Measurements from ENCODE around the gene ARFGEF2. TPM values are rescaled to one million over a fixed set of nuclear protein-coding genes. Genes with fewer than 3 reads are reported as not detected.

Gene ARFGEF2
- total and polyA plus RNA-seq, 2 donors from 2014 or later: 7.4 to 36.9 TPM

DNA sequence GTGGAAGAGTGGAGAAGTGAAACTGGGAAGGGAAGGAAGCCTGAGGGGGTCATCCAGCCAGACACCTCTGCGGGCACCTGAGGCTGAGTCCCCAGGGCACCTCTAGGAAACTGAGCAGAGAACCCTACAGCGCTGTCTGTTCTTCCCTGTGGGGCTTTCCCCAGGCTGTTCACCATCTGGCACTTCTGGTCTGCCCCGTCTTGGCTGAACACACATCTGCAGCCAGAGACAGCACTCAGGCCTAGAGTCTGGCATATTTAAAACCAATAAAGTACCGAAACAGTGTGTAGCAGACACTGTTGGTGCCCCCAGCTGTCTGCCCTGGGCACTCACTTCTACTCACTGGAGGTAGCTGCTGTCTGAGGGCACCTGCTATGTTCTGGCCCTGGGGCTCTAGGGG lies 9.4 kb upstream of the ARFGEF2 start:
- DNase-seq (no peak), FAIRE-seq (no peak)
- no peak overlapping the region for H3K27ac ChIP-seq (ENCODE audit: low read depth in 2 of 2, low read length in 2 of 2)
- no peaks in the 10 kb centered on the region for H3K27me3 ChIP-seq (ENCODE audit: control insufficient read depth, insufficient read depth, low read length)
- H3K4me1 ChIP-seq (ENCODE audit: control insufficient read depth in 2 of 3, insufficient read depth in 2 of 3, low read depth in 1 of 3, low read length in 3 of 3): no peaks in the 10 kb centered on the region
- H3K9ac ChIP-seq (ENCODE audit: low read length in 3 of 3): no peak overlapping the region
- H3K4me3 ChIP-seq (ENCODE audit: low read length in 3 of 3): no peak overlapping the region
- TF ChIP-seq, protein P1, sequence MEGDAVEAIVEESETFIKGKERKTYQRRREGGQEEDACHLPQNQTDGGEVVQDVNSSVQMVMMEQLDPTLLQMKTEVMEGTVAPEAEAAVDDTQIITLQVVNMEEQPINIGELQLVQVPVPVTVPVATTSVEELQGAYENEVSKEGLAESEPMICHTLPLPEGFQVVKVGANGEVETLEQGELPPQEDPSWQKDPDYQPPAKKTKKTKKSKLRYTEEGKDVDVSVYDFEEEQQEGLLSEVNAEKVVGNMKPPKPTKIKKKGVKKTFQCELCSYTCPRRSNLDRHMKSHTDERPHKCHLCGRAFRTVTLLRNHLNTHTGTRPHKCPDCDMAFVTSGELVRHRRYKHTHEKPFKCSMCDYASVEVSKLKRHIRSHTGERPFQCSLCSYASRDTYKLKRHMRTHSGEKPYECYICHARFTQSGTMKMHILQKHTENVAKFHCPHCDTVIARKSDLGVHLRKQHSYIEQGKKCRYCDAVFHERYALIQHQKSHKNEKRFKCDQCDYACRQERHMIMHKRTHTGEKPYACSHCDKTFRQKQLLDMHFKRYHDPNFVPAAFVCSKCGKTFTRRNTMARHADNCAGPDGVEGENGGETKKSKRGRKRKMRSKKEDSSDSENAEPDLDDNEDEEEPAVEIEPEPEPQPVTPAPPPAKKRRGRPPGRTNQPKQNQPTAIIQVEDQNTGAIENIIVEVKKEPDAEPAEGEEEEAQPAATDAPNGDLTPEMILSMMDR (IDR thresholded peaks at IDR 0.05; ENCODE audit: borderline replicate concordance, extremely low read depth, insufficient read depth): no peak
- intact Hi-C loops (cut with DNase I): no loop called here
- H3K9me3 ChIP-seq (ENCODE audit: control insufficient read depth in 2 of 3, insufficient read depth in 1 of 3, low read length in 3 of 3): no peaks in the 10 kb centered on the region
- H3K36me3 ChIP-seq (ENCODE audit: control insufficient read depth in 2 of 3, insufficient read depth in 3 of 3, low read length in 3 of 3): no peaks in the 10 kb centered on the region

DNA sequence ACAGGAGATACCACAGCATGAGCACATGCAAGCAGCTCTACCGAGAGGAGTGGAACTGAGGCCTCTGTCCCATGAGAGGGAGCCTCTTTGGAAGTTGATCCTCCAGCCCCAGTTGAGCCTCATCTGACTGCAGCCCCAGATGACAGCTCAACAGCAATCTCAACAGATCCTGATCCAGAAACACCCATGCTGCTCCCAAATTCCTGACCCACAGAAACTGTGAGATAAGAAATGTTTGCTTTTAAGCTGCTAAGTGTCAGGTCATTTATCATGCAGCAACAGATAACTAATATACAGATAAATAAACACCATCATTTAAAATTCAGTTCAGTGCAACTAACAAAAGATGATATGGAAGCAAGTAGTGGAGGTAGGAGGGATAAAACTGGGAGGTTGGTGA lies 4.8 kb upstream of the ARFGEF2 start:
- Histone ChIP-seq H3K9ac (ENCODE audit: low read length in 3 of 3) (no peak overlapping the region), H3K4me1 (ENCODE audit: control insufficient read depth in 2 of 3, insufficient read depth in 2 of 3, low read depth in 1 of 3, low read length in 3 of 3) (no peaks in the 10 kb centered on the region), H3K9me3 (ENCODE audit: control insufficient read depth in 2 of 3, insufficient read depth in 1 of 3, low read length in 3 of 3) (no peaks in the 10 kb centered on the region), H3K27ac (ENCODE audit: low read depth in 2 of 2, low read length in 2 of 2) (no peak overlapping the region), H3K27me3 (ENCODE audit: control insufficient read depth, insufficient read depth, low read length) (no peaks in the 10 kb centered on the region), H3K4me3 (ENCODE audit: low read length in 3 of 3) (no peak overlapping the region), H3K36me3 (ENCODE audit: control insufficient read depth in 2 of 3, insufficient read depth in 3 of 3, low read length in 3 of 3) (no peaks in the 10 kb centered on the region)
- FAIRE-seq (no peak), DNase-seq (no peak)
- TF ChIP-seq, protein P1 (IDR thresholded peaks at IDR 0.05; ENCODE audit: borderline replicate concordance, extremely low read depth, insufficient read depth): no peak
- intact Hi-C loops (cut with DNase I): no loop called here

DNA sequence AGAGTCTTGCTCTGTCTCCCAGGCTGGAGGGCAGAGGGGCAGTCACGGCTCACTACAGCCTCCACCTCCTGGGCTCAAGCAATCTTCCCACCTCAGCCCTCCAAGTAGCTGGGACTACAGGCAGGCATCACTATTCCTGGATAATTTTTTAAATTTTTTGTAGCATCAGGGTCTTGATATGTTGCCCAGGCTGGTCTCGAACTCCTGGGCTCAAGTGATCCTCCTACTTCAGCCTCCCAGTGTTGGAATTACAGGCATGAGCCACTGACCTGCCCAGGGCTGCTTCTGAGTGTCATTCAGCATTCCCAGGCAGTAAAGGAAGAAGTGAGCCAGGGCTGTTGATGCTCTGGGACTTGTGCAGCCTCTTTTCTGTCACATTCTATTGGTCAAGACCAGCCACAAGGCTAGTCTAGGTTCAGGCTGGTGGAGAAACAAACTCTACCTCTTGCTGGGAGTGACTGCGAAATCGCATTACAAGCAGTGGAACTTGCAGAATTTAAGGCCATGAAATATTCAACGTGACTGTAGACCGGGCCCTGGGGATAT lies 2.1 kb upstream of the ARFGEF2 start:
- Histone ChIP-seq H3K4me1 (ENCODE audit: control insufficient read depth in 2 of 3, insufficient read depth in 2 of 3, low read depth in 1 of 3, low read length in 3 of 3) (peaks cover 0 to 8% (median 5%) of the 10 kb centered on the region in 3 donors), H3K9ac (ENCODE audit: low read length in 3 of 3) (no peak overlapping the region), H3K4me3 (ENCODE audit: low read length in 3 of 3) (no peak overlapping the region), H3K27me3 (ENCODE audit: control insufficient read depth, insufficient read depth, low read length) (no peaks in the 10 kb centered on the region), H3K9me3 (ENCODE audit: control insufficient read depth in 2 of 3, insufficient read depth in 1 of 3, low read length in 3 of 3) (no peaks in the 10 kb centered on the region), H3K36me3 (ENCODE audit: control insufficient read depth in 2 of 3, insufficient read depth in 3 of 3, low read length in 3 of 3) (no peaks in the 10 kb centered on the region), H3K27ac (ENCODE audit: low read depth in 2 of 2, low read length in 2 of 2) (no peak overlapping the region)
- FAIRE-seq: no peak
- TF ChIP-seq, protein P1 (IDR thresholded peaks at IDR 0.05; ENCODE audit: borderline replicate concordance, extremely low read depth, insufficient read depth): no peak
- DNase-seq: no peak
- intact Hi-C loops (cut with DNase I): no loop called here
